B cell (primary cell): ENCODE results near the gene TXNL1. TPM values are rescaled to one million over a fixed set of nuclear protein-coding genes. Genes with fewer than 3 reads are reported as not detected.

Experiments
- ATAC-seq: fragments of 200-7000 bp; cut with Tn5 transposase; one replicate; pipeline ENCODE4 v1.10.0; 2021; ENCODE audit warnings: low read depth, mild to moderate bottlenecking, moderate number of reproducible peaks, moderate library complexity
- CTCF ChIA-PET: fragments of 350-600 bp; sonication (Branson Sonifier 250); formaldehyde crosslinking; loops from one replicate; lab custom pipeline; 2021; ENCODE audit warnings: antibody characterized with exemption, inconsistent platforms; lab: Charles Lee
- POLR2A ChIA-PET: fragments of 350-600 bp; sonication (Branson Sonifier 250); formaldehyde crosslinking; loops from one replicate; lab custom pipeline; 2021; ENCODE audit warnings: antibody characterized with exemption; lab: Charles Lee
- DNase-seq: peaks from one replicate; pipeline ENCODE4 v3.0.0; 2013
- H2AFZ ChIP-seq: 2 replicates; pipeline ENCODE4 v1.6.1; 2012; ENCODE audit warnings: mild to moderate bottlenecking, low read depth, low read length; ENCODE audit not compliant: insufficient read depth, poor library complexity, severe bottlenecking
- H3K27ac ChIP-seq, 2 donors: 1 replicate in 1 of 2; 2 replicates in 1 of 2; pipeline ENCODE4 v1.5.1; 2012 to 2013; ENCODE audit warnings: low read length in 2 of 2, mild to moderate bottlenecking in 2 of 2, moderate library complexity in 1 of 2
- H3K27me3 ChIP-seq, 4 experiments: fragments of 200-600 bp in 1 of 4; sonication (generic) in 1 of 4; replicated peaks in 1 of 4; 1 replicate in 2 of 4; 2 replicates in 2 of 4; pipeline versions ENCODE4 v1.6.1 to v1.7.0; 2013 to 2016; ENCODE audit warnings: low read length in 3 of 4, mild to moderate bottlenecking in 2 of 4, mixed read lengths in 1 of 4, moderate library complexity in 1 of 4; ENCODE audit not compliant: insufficient read depth in 4 of 4, control insufficient read depth in 3 of 4; ENCODE audit errors: control extremely low read depth in 1 of 4
- H3K36me3 ChIP-seq, 2 experiments: replicated peaks in 1 of 2; 1 replicate in 1 of 2; 2 replicates in 1 of 2; pipeline versions ENCODE4 v1.6.1 to v1.7.1; 2013; ENCODE audit warnings: low read length in 1 of 2; ENCODE audit not compliant: insufficient read depth in 2 of 2, control insufficient read depth in 1 of 2; ENCODE audit errors: control extremely low read depth in 1 of 2, extremely low read depth in 1 of 2
- H3K4me1 ChIP-seq, 2 donors: fragments of 200-600 bp in 1 of 2; sonication (generic) in 1 of 2; 1 replicate in 1 of 2; 2 replicates in 1 of 2; pipeline versions ENCODE4 v1.5.1 to v1.6.1; 2013 to 2017; ENCODE audit warnings: low read length in 2 of 2; ENCODE audit not compliant: control insufficient read depth in 2 of 2, insufficient read depth in 2 of 2
- H3K4me2 ChIP-seq: replicated peaks from 2 replicates; pipeline ENCODE3; 2012; ENCODE audit warnings: mild to moderate bottlenecking, low read depth, low read length; ENCODE audit not compliant: poor library complexity, severe bottlenecking
- H3K4me3 ChIP-seq, 5 experiments: fragments of 200-600 bp in 1 of 5; sonication (generic) in 1 of 5; 1 replicate in 3 of 5; 2 replicates in 2 of 5; pipeline versions ENCODE4 v1.5.1 to v1.7.0; 2011 to 2016; ENCODE audit warnings: low read length in 4 of 5, mild to moderate bottlenecking in 4 of 5, low read depth in 2 of 5, control low read depth in 1 of 5, moderate library complexity in 1 of 5; ENCODE audit not compliant: insufficient read depth in 1 of 5; ENCODE audit errors: control extremely low read depth in 1 of 5, extremely low read depth in 1 of 5
- H3K79me2 ChIP-seq: fragments of 200-600 bp; sonication (generic); one replicate; pipeline ENCODE4 v1.6.0; 2016; ENCODE audit warnings: low read length; ENCODE audit not compliant: control insufficient read depth, insufficient read depth
- H3K9ac ChIP-seq: fragments of 200-600 bp; sonication (generic); 2 replicates; pipeline ENCODE4 v1.6.1; 2017; ENCODE audit warnings: mild to moderate bottlenecking, low read length, moderate library complexity
- H3K9me3 ChIP-seq, 3 donors: one replicate each; pipeline versions ENCODE4 v1.6.1 to v1.7.1; 2013; ENCODE audit warnings: low read length in 2 of 3; ENCODE audit not compliant: control insufficient read depth in 2 of 3, insufficient read depth in 1 of 3; ENCODE audit errors: control extremely low read depth in 1 of 3
- H4K20me1 ChIP-seq: 2 replicates; pipeline ENCODE4 v1.6.0; 2012; ENCODE audit warnings: mild to moderate bottlenecking, low read length; ENCODE audit not compliant: insufficient read depth, control insufficient read depth, poor library complexity, severe bottlenecking
- H3K27ac Mint-ChIP-seq: one replicate; pipeline ENCODE4 v1.8.0; 2021; ENCODE audit warnings: mixed read lengths
- H3K27me3 Mint-ChIP-seq: one replicate; pipeline ENCODE4 v1.8.0; 2021; ENCODE audit warnings: mixed read lengths
- H3K4me1 Mint-ChIP-seq: one replicate; pipeline ENCODE4 v1.8.0; 2021; ENCODE audit warnings: mixed read lengths
- H3K4me3 Mint-ChIP-seq: one replicate; pipeline ENCODE4 v1.8.0; 2021; ENCODE audit warnings: mixed read lengths
- H3K9me3 Mint-ChIP-seq: one replicate; pipeline ENCODE4 v1.8.0; 2022; ENCODE audit warnings: mixed read lengths; ENCODE audit not compliant: insufficient read depth
- CTCF ChIP-seq: fragments of 200-600 bp; IDR thresholded peaks from one replicate; pipeline ENCODE4 v1.8.0; 2022; ENCODE audit warnings: antibody characterized with exemption, mild to moderate bottlenecking
- EZH2 ChIP-seq: IDR thresholded peaks from 2 replicates; pipeline ENCODE4 v1.6.1; 2012; ENCODE audit warnings: borderline replicate concordance, low read depth, mild to moderate bottlenecking, moderate library complexity, low read length; ENCODE audit not compliant: insufficient read depth, poor library complexity, severe bottlenecking
- WGBS: methylation state at CpG from one replicate; pipeline ENCODE4 v1.1.5; 2013; ENCODE audit warnings: missing lambda C conversion rate; ENCODE audit not compliant: insufficient coverage; 5-methylcytosine and 5-hydroxymethylcytosine counted together
- intact Hi-C: fragments of 100-400 bp; cut with micrococcal nuclease; formaldehyde crosslinking; loops from one replicate; pipeline ENCODE4 v1.10.0; 2022
- polyA plus RNA-seq: library from polyadenylated mRNA; depleted of rRNA; stranded (reverse); fragments of >200 nt; gene quantifications from 2 replicates; pipeline ENCODE4 v1.2.3, GENCODE V29; 2012
- total RNA-seq, 2 donors: library from RNA; stranded (reverse); fragments of 120-200 nt in 1 of 2; gene quantifications; 1 replicate in 1 of 2; 2 replicates in 1 of 2; pipeline versions ENCODE4 v1.2.3 to v1.2.4, GENCODE V29; 2013 to 2022

Gene TXNL1
- total and polyA plus RNA-seq, 2 donors (not counting 1 experiment from before 2014, with no cell fraction given) = 20.2 to 45.4 TPM

GRCh38 chr18:56568986-56569385, 69.4 kb downstream of the TXNL1 start:
- no peaks in the 10 kb centered on the region for H4K20me1 ChIP-seq
- no peaks in the 10 kb centered on the region for H3K9me3 ChIP-seq
- no peaks in the 10 kb centered on the region for H3K36me3 ChIP-seq
- H3K4me3 ChIP-seq = no peak overlapping the region
- no peaks in the 10 kb centered on the region for H3K27me3 ChIP-seq
- Mint-ChIP-seq H3K9me3 (no peaks in the 10 kb centered on the region), H3K27ac (no peak overlapping the region), H3K4me1 (no peaks in the 10 kb centered on the region), H3K4me3 (no peak overlapping the region), H3K27me3 (no peaks in the 10 kb centered on the region)
- no peaks in the 10 kb centered on the region for H3K4me1 ChIP-seq
- 70% methylated on average over 1 of the region's 4 CpGs for WGBS
- DNase-seq = no peak
- no peaks in the 10 kb centered on the region for H3K79me2 ChIP-seq
- no peak overlapping the region for H3K4me2 ChIP-seq
- H2AFZ ChIP-seq = no peak overlapping the region
- ATAC-seq = no peak
- H3K27ac ChIP-seq = no peak overlapping the region
- POLR2A ChIA-PET = no interaction called here
- intact Hi-C loops = no loop called here
- no peak overlapping the region for H3K9ac ChIP-seq
- CTCF ChIA-PET = interaction anchor here (1.5 kb wide), 1 partner anchor 1335 kb away, joined by 3 read pairs; no protein-coding TSS in a partner anchor
- TF ChIP-seq EZH2 (no peak), CTCF (no peak)

GRCh38 chr18:56565551-56566345, 72.6 kb downstream of the TXNL1 start:
- no peaks in the 10 kb centered on the region for H3K79me2 ChIP-seq
- ChIA-PET CTCF (interaction anchor here (0.8 to 1.5 kb wide), 4 partner anchors 9 to 1331 kb away, joined by 3 to 5 read pairs (median 4); no protein-coding TSS in a partner anchor), POLR2A (no interaction called here)
- Mint-ChIP-seq H3K9me3 (no peaks in the 10 kb centered on the region), H3K4me3 (no peak overlapping the region), H3K27ac (no peak overlapping the region), H3K27me3 (no peaks in the 10 kb centered on the region), H3K4me1 (no peaks in the 10 kb centered on the region)
- TF ChIP-seq EZH2 = no peak
- TF ChIP-seq CTCF = no peak
- H3K9me3 ChIP-seq = peaks cover 0 to 3% (median 0%) of the 10 kb centered on the region in 3 donors
- no peak overlapping the region for H2AFZ ChIP-seq
- intact Hi-C loops = no loop called here
- ATAC-seq (no peak), DNase-seq (no peak)
- no CpG with 5 or more reads among the region's 5 CpGs for whole genome bisulfite sequencing
- no peaks in the 10 kb centered on the region for H3K27me3 ChIP-seq
- no peaks in the 10 kb centered on the region for H3K36me3 ChIP-seq
- H3K4me2 ChIP-seq = no peak overlapping the region
- no peaks in the 10 kb centered on the region for H3K4me1 ChIP-seq
- no peak overlapping the region for H3K27ac ChIP-seq
- no peak overlapping the region for H3K9ac ChIP-seq
- H4K20me1 ChIP-seq = no peaks in the 10 kb centered on the region
- H3K4me3 ChIP-seq = no peak overlapping the region
